ENCODE results near the gene CSF2RB. TPM values are rescaled to one million over a fixed set of nuclear protein-coding genes. Genes with fewer than 3 reads are reported as not detected.

The CSF2RB gene
- total RNA-seq, 1 donor from 2014 or later, result 0.05 TPM

DNA sequence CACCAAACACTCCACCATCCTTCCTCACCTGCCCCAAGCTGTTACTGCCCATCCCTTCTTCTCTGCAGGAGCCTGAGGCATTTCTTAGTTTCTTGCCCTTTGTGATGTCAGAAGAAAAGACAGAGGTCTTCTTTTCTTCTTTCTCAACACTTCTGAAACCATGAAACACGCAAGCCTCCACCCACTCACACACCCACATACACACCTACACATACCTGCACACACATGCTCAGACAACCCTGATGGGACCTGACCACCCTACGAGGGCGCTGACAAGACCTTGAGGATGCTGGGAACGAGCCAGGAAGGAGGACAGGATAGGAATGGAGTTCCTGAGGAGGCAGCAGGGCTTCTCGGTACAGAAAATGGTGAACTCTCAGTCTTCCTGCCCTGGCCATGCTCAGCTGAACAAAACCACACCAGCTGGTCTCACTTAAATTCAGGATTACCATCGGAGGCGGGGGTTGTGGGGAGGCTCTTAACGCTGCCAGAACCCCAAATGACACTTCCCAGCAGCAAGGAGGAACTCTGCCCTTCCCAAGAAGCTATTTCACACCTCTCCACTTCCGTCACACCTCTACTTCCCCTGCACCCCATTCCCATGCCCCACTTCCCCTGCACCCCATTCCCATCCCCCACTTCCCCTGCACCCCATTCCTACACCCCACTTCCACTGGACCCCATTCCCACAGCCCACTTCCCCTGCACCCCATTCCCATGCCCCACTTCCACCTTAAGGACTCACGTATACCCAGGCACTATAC, 41.0 kb downstream of the CSF2RB start:
- Mint-ChIP-seq H3K4me3 (ENCODE audit: unreplicated experiment) (no peak overlapping the region), H3K27me3 (ENCODE audit: low read depth) (peaks cover 28% of the 10 kb centered on the region), H3K27ac (ENCODE audit: unreplicated experiment) (no peak overlapping the region), H3K4me1 (ENCODE audit: low read depth) (no peaks in the 10 kb centered on the region), H3K36me3 (ENCODE audit: low read depth) (peaks cover 1% of the 10 kb centered on the region), H3K9me3 (ENCODE audit: low read depth) (peaks cover 5% of the 10 kb centered on the region)
- TF ChIP-seq, protein P1, sequence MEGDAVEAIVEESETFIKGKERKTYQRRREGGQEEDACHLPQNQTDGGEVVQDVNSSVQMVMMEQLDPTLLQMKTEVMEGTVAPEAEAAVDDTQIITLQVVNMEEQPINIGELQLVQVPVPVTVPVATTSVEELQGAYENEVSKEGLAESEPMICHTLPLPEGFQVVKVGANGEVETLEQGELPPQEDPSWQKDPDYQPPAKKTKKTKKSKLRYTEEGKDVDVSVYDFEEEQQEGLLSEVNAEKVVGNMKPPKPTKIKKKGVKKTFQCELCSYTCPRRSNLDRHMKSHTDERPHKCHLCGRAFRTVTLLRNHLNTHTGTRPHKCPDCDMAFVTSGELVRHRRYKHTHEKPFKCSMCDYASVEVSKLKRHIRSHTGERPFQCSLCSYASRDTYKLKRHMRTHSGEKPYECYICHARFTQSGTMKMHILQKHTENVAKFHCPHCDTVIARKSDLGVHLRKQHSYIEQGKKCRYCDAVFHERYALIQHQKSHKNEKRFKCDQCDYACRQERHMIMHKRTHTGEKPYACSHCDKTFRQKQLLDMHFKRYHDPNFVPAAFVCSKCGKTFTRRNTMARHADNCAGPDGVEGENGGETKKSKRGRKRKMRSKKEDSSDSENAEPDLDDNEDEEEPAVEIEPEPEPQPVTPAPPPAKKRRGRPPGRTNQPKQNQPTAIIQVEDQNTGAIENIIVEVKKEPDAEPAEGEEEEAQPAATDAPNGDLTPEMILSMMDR (IDR thresholded peaks at IDR 0.05), result no peak
- DNase-seq (ENCODE audit: low spot score), result no peak

DNA sequence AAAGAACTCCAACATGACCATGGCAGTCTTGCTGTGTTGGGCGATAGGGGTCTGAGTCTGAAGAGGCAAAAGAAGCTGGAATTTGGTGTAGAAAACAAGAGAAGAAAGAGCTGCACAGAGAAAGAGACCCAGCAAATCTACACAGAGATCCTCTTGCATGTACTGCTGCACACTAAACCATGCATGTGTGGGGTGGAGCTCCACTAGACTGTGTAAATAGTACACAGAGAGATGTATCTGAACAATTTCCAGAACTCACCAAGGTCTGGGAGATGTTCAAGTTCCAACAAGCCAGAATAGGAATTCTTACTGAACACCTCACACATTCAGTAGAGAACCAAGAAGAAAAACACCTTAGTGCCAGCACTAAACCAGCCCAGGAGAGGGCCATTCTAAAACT, 42.3 kb downstream of the CSF2RB start:
- peaks cover 5% of the 10 kb centered on the region for H3K9me3 Mint-ChIP-seq (ENCODE audit: low read depth)
- H3K27ac Mint-ChIP-seq (ENCODE audit: unreplicated experiment), result no peak overlapping the region
- no peaks in the 10 kb centered on the region for H3K4me1 Mint-ChIP-seq (ENCODE audit: low read depth)
- H3K36me3 Mint-ChIP-seq (ENCODE audit: low read depth), result peaks cover 1% of the 10 kb centered on the region
- peaks cover 30% of the 10 kb centered on the region for H3K27me3 Mint-ChIP-seq (ENCODE audit: low read depth)
- TF ChIP-seq, protein P1 (IDR thresholded peaks at IDR 0.05), result no peak
- DNase-seq (ENCODE audit: low spot score), result no peak
- H3K4me3 Mint-ChIP-seq (ENCODE audit: unreplicated experiment), result no peak overlapping the region

DNA sequence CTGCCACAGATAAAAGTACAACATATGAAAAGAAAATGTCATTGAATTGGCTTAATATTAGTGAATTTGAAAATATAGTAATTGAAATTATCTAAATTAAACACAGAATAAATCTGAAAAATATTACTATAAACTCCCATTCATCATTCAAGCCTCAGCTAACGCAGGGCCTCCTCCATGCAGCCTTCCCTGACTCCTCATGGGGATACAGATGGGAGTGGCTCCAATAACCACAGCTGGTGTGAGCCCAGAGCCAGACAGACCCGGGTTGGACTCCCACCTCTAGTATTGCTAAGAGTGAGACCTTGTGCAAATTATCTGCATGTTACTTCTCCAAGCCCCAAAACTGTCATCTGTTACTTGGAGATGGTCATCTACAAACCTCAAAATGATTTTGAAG, 44.9 kb downstream of the CSF2RB start:
- DNase-seq (ENCODE audit: low spot score), result no peak
- Mint-ChIP-seq H3K4me1 (ENCODE audit: low read depth) (no peaks in the 10 kb centered on the region), H3K27me3 (ENCODE audit: low read depth) (peaks cover 36% of the 10 kb centered on the region), H3K36me3 (ENCODE audit: low read depth) (no peaks in the 10 kb centered on the region), H3K27ac (ENCODE audit: unreplicated experiment) (no peak overlapping the region), H3K9me3 (ENCODE audit: low read depth) (peaks cover 5% of the 10 kb centered on the region), H3K4me3 (ENCODE audit: unreplicated experiment) (no peak overlapping the region)
- TF ChIP-seq, protein P1 (IDR thresholded peaks at IDR 0.05), result no peak

DNA sequence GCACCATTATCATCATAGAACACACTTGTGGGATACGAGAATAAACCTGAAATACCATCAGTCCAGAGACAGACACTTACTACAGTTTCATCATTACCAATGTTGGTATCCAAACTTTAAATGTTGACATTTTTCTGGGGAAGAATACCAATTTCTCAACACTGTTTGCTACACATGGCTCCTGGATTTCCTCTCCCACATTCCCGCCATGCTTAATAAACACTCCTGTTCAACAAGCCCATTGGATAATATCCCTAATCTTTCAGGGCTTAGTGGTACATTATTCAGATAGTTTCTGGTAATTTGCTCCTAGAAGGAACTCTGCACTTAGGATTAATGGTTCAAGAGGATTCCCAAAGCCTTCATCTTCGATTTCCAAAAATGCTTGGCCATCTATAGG, 48.2 kb downstream of the CSF2RB start:
- TF ChIP-seq, protein P1 (IDR thresholded peaks at IDR 0.05), result no peak
- DNase-seq (ENCODE audit: low spot score), result no peak
- Mint-ChIP-seq H3K4me1 (ENCODE audit: low read depth) (no peaks in the 10 kb centered on the region), H3K27me3 (ENCODE audit: low read depth) (peaks cover 41% of the 10 kb centered on the region), H3K9me3 (ENCODE audit: low read depth) (peaks cover 3% of the 10 kb centered on the region), H3K36me3 (ENCODE audit: low read depth) (peaks cover 3% of the 10 kb centered on the region), H3K4me3 (ENCODE audit: unreplicated experiment) (no peak overlapping the region), H3K27ac (ENCODE audit: unreplicated experiment) (no peak overlapping the region)

DNA sequence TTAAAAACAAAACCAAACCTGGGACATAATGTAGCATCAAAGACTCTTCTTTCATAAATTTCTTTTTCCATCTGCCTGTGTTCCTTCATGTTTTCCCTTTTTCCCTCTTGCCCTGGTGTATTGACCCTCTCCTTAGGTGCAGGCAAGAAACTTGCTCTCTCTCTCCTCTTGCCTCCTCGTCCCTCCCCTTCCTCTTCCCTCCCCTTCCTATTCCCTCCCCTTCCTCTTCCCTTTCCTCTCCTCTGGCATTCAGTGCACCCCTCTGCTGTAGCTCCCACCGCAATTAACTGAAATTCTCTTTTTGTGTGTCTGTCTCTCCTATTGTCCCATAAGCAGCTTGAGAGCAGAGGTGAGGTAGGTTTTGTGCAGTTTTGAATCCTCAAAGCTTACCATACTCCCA, 49.9 kb downstream of the CSF2RB start:
- TF ChIP-seq, protein P1 (IDR thresholded peaks at IDR 0.05), result no peak
- DNase-seq (ENCODE audit: low spot score), result no peak
- peaks cover 47% of the 10 kb centered on the region for H3K27me3 Mint-ChIP-seq (ENCODE audit: low read depth)

More for the DNA sequence above, 49.9 kb downstream of the CSF2RB start:
- Mint-ChIP-seq H3K4me3 (ENCODE audit: unreplicated experiment) (no peak overlapping the region), H3K36me3 (ENCODE audit: low read depth) (peaks cover 3% of the 10 kb centered on the region), H3K4me1 (ENCODE audit: low read depth) (no peaks in the 10 kb centered on the region), H3K9me3 (ENCODE audit: low read depth) (no peaks in the 10 kb centered on the region), H3K27ac (ENCODE audit: unreplicated experiment) (no peak overlapping the region)

Data from chondrocyte (in vitro differentiated cells).